C4-2B (cell line): ENCODE measurements around the gene BMPR2.
A peak's percentile ranks its signal among the peaks of the same experiment; 100 is the strongest.

Experiments
- H3K27ac ChIP-seq: fragments of 450-650 bp; 2 replicates; pipeline ENCODE4 v1.5.1; 2017
- ZFX ChIP-seq: fragments of 450-650 bp; IDR thresholded peaks from 2 replicates; pipeline ENCODE4 v1.6.1; 2017
- TF ChIP-seq, protein P1 (sequence below): fragments of 450-650 bp; conservative IDR thresholded peaks from 2 replicates; pipeline ENCODE4 v1.5.1; 2017; ENCODE audit warnings: mild to moderate bottlenecking

Gene BMPR2

GRCh38 chr2:202418027-202418426 lies 41.9 kb downstream of the BMPR2 start:
- H3K27ac ChIP-seq = peak overlapping the region; percentile 12; the same call in 1 of the 2 replicates
- no peak for TF ChIP-seq ZFX
- TF ChIP-seq, protein P1, sequence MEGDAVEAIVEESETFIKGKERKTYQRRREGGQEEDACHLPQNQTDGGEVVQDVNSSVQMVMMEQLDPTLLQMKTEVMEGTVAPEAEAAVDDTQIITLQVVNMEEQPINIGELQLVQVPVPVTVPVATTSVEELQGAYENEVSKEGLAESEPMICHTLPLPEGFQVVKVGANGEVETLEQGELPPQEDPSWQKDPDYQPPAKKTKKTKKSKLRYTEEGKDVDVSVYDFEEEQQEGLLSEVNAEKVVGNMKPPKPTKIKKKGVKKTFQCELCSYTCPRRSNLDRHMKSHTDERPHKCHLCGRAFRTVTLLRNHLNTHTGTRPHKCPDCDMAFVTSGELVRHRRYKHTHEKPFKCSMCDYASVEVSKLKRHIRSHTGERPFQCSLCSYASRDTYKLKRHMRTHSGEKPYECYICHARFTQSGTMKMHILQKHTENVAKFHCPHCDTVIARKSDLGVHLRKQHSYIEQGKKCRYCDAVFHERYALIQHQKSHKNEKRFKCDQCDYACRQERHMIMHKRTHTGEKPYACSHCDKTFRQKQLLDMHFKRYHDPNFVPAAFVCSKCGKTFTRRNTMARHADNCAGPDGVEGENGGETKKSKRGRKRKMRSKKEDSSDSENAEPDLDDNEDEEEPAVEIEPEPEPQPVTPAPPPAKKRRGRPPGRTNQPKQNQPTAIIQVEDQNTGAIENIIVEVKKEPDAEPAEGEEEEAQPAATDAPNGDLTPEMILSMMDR = no peak

DNA sequence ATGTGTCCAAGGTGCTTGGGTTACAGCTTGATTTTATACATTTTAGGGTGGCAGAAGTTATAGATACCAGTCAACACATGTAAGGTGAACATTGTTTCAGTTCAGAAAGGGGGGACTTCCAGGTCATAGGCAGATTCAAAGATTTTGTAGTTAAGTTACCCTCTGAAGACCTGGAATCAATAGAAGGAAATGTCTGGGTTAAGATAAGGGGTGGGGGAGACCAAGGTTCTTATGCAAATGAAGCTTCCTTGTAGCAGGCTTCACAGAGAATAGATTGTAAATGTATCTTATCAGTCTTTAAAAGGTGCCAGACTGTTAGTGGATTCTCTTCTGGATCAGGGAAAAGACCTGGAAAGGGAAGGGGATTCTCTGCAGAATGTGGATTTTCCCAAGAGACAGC lies 42.4 kb downstream of the BMPR2 start:
- no peak overlapping the region for H3K27ac ChIP-seq

DNA sequence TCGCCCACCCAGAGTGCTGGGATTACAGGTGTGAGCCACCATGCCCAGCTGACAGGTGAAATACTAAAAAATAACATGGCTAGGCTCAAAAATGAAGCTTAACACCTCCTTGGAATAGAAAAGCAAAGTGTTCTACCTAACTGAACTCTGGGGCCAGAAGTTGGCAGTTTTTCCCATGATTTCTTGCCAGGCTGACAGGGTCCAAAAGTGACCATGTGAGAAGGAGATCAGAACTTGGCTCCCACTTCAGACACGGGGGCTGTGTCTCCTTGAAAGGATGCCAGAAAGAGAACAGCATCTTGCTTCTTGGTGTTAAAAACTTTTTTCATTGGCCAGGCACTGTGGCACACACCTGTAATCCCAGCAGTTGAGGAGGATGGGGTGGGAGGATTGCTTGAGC lies 47.0 kb downstream of the BMPR2 start:
- TF ChIP-seq, protein P1 = no peak
- TF ChIP-seq ZFX = no peak
- no peak overlapping the region for H3K27ac ChIP-seq

More for the DNA sequence above, 42.4 kb downstream of the BMPR2 start:
- TF ChIP-seq, protein P1 = no peak
- no peak for TF ChIP-seq ZFX

- H3K27ac ChIP-seq = no peak overlapping the region
- no peak for TF ChIP-seq ZFX
- TF ChIP-seq, protein P1 = no peak
Measured at GRCh38 chr2:202425036-202425435, 48.9 kb downstream of the BMPR2 start.

GRCh38 chr2:202426751-202427150 lies 50.6 kb downstream of the BMPR2 start:
- TF ChIP-seq, protein P1 = no peak
- H3K27ac ChIP-seq = no peak overlapping the region

GRCh38 chr2:202429164-202429980 lies 53.2 kb downstream of the BMPR2 start:
- no peak overlapping the region for H3K27ac ChIP-seq
- TF ChIP-seq, protein P1 = no peak
- no peak for TF ChIP-seq ZFX

GRCh38 chr2:202432776-202433175 lies 56.6 kb downstream of the BMPR2 start:
- TF ChIP-seq ZFX = no peak
- TF ChIP-seq, protein P1 = no peak
- no peak overlapping the region for H3K27ac ChIP-seq
